Esophagus (tissue), 2 donors: ENCODE measurements around the gene FAM76A. TPM values are rescaled to one million over a fixed set of nuclear protein-coding genes. Genes with fewer than 3 reads are reported as not detected.
"Not testable (repeated sequence)": the region's sequence is repeated elsewhere in the genome, so short reads cannot be mapped to it uniquely, and the experiment has no call there.

Source experiments
- H3K27ac ChIP-seq, 2 donors: one replicate each; pipeline ENCODE4 v1.5.1; 2013; ENCODE audit warnings: low read depth in 2 of 2, mild to moderate bottlenecking in 2 of 2, inconsistent platforms in 1 of 2, low read length in 1 of 2, moderate library complexity in 1 of 2
- H3K27me3 ChIP-seq, 2 donors: one replicate each; pipeline ENCODE4 v1.6.1; 2013; ENCODE audit warnings: low read length in 2 of 2, control low read depth in 1 of 2, mild to moderate bottlenecking in 1 of 2; ENCODE audit not compliant: insufficient read depth in 2 of 2, control insufficient read depth in 1 of 2
- H3K36me3 ChIP-seq, 2 donors: one replicate each; pipeline ENCODE4 v1.6.1; 2013; ENCODE audit warnings: low read length in 1 of 2; ENCODE audit not compliant: control insufficient read depth in 2 of 2, insufficient read depth in 2 of 2
- H3K4me1 ChIP-seq, 2 donors: one replicate each; pipeline ENCODE4 v1.6.1; 2013; ENCODE audit warnings: low read length in 1 of 2; ENCODE audit not compliant: control insufficient read depth in 2 of 2, insufficient read depth in 2 of 2
- H3K4me3 ChIP-seq, 2 donors: one replicate each; pipeline ENCODE4 v1.5.1; 2013; ENCODE audit warnings: low read length in 2 of 2, mild to moderate bottlenecking in 2 of 2, low read depth in 1 of 2, moderate library complexity in 1 of 2
- H3K9me3 ChIP-seq, 2 donors: one replicate each; pipeline ENCODE4 v1.6.1; 2013; ENCODE audit warnings: mild to moderate bottlenecking in 2 of 2, low read depth in 1 of 2, low read length in 1 of 2, moderate library complexity in 1 of 2; ENCODE audit not compliant: control insufficient read depth in 2 of 2, insufficient read depth in 1 of 2
- WGBS, 2 donors: extraction: QIAGEN DNeasy Blood & Tissue Kit; methylation state at CpG; one replicate each; pipeline ENCODE4 v1.1.7; 2013; 5-methylcytosine and 5-hydroxymethylcytosine counted together
- polyA plus RNA-seq, 2 donors: library from polyadenylated mRNA; stranded (reverse); fragments of 200-250 nt; gene quantifications; one replicate each; pipeline ENCODE4 v1.2.3, GENCODE V29; 2013
- donor health status: healthy with polysubstance abuse.
- donor health status: Bipolar disorder and iron deficiency.

Gene FAM76A
- 1 to 10 TPM; 3.5 to 4.2 TPM for polyA plus RNA-seq

DNA sequence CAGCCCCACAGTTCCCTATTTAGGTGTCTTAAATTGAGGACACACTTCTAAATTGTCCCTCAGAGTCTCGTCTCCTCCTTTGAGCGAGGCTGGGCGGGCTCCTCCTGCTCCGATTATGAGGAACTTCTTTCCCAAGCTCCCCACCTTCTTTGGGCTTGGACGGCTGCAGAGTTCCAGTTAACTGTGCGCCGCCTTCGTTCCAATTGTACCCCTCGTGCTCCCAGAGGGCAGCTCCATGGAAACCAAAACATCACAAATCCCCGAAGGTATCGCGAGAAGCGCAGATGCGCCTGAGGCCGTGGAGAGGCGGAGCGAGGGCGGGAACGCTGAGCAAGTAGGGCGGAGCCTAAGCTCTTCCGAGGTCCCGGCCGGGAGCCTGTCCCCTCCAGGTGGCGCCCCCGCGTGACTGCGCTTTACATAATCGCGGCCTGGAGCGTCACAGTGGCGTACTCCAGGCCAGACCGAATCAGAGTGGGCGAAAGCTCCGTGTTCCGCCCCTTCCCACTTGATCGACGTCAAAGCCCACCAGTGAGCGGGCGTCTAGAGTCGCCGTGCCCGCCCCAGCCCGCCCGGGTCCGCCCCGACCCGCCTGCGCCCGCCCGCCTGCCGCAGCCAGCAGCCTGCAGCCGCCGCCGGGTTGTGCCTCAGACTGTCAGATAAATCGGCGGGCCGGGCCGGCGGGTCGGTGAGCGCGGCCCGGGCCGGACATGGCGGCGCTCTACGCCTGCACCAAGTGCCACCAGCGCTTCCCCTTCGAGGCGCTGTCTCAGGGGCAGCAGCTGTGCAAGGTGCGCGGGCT, at the start of gene FAM76A:
TSS of gene FAM76A (plus strand) at position 588 of the 799 bp plus-strand sequence. CDS start at position 708, 120 bp downstream.
- no peaks in the 10 kb centered on the region for H3K36me3 ChIP-seq
- H3K4me1 ChIP-seq, result peaks cover 2 to 3% of the 10 kb centered on the region in 2 donors
- no peaks in the 10 kb centered on the region for H3K27me3 ChIP-seq
- peak within 1 kb of the TSS; percentile 76 to 79 for H3K4me3 ChIP-seq
- 1 to 2% methylated on average over 56 to 72 of the region's 72 CpGs for WGBS, 2 donors
- H3K9me3 ChIP-seq, result no peaks in the 10 kb centered on the region
- H3K27ac ChIP-seq, result peak within 1 kb of the TSS; percentile 79 to 91

DNA sequence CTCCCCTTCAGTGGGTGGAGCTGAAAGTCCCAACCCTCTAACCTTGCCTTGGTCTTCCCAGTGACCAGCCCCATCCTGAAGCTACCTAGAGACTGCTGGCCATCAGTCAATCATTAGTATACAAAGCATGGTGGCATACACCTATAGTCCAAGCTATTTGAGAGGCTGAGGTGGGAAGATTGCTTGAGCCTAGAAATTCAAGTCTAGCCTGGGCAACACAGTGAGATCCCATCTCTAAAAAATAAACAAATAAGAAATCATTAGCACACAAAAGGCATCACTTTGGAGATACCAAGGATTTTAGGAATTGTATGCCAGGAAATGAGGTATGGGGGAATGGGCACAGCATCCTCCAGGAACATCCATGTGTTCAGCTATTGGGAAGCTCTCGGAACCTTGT, 49.4 kb upstream of the FAM76A start:
- peaks cover 0 to 4% of the 10 kb centered on the region in 2 donors for H3K9me3 ChIP-seq
- no peak overlapping the region for H3K27ac ChIP-seq
- 98 to 100% methylated on average over 1 of the region's 1 CpG for WGBS, 2 donors
- no peaks in the 10 kb centered on the region for H3K4me1 ChIP-seq
- H3K36me3 ChIP-seq, result no peaks in the 10 kb centered on the region
- H3K27me3 ChIP-seq, result no peaks in the 10 kb centered on the region
- H3K4me3 ChIP-seq, result no peak overlapping the region

DNA sequence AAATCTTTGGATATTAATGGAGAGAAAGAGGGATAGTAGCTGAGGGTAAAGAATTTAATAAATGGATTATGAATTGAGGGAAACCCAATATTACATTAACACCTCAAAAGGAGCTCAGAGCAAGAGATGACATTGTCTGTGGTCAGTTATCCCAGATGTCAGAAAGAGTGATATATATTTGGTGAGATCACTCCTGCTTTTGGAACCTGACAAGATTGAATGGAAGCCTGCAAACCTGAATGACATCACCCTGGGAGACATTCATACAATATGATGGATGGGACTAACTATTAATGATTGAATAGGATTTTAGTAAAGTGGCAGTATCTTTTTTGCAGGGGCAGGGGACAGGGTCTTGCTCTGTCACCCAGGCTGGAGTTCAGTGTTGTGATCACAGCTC, 47.0 kb upstream of the FAM76A start:
- peaks cover 0 to under 1% of the 10 kb centered on the region in 2 donors for H3K36me3 ChIP-seq
- H3K27ac ChIP-seq, result no peak overlapping the region
- H3K4me3 ChIP-seq, result no peak overlapping the region
- peaks cover 0 to 4% of the 10 kb centered on the region in 2 donors for H3K9me3 ChIP-seq
- no peaks in the 10 kb centered on the region for H3K4me1 ChIP-seq
- no peaks in the 10 kb centered on the region for H3K27me3 ChIP-seq

DNA sequence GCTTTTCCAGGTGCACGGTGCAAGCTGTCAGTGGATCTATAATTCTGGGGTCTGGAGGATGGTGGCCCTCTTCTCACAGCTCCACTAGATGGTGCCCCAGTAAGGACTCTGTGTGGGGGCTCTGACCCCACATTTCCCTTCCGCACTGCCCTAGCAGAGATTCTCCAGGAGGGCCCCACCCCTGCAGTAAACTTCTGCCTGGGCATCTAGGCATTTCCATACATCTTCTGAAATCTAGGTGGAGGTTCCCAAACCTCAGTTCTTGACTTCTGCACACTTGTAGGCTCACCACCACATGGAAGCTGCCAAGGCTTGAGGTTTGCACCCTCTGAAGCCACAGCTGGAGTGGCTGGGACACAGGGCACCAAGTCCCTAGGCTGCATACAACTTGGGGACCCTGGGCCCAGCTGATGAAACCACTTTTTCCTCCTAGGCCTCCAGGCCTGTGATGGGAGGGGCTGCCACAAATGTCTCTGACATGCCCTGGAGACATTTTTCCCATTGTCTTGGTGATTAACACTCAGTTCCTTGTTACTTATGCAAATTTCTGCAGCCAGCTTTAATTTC, 45.5 kb upstream of the FAM76A start:
- H3K4me3 ChIP-seq, H3K36me3 ChIP-seq, H3K4me1 ChIP-seq, H3K27me3 ChIP-seq, H3K27ac ChIP-seq, H3K9me3 ChIP-seq: not testable (repeated sequence)
- 96 to 100% methylated on average over 2 of the region's 2 CpGs for WGBS, 2 donors

DNA sequence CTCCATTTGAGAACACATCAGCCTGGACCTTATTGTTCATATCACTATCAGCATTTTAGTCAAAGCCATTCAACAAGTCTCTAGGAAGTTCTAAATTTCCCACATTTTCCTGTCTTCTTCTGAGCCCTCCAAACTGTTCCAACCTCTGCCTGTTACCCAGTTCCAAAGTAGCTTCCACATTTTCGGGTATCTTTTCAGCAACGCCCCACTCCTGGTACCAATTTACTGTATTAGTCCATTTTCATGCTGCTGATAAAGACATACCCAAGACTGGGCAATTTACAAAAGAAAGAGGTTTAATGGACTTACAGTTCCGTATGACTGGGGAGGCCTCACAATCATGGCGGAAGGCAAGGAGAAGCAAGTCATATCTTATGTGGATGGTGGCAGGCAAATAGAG, 44.2 kb upstream of the FAM76A start:
- not testable (repeated sequence) for H3K9me3 ChIP-seq, H3K27ac ChIP-seq
- WGBS, 2 donors, result 95 to 97% methylated on average over 4 of the region's 4 CpGs

DNA sequence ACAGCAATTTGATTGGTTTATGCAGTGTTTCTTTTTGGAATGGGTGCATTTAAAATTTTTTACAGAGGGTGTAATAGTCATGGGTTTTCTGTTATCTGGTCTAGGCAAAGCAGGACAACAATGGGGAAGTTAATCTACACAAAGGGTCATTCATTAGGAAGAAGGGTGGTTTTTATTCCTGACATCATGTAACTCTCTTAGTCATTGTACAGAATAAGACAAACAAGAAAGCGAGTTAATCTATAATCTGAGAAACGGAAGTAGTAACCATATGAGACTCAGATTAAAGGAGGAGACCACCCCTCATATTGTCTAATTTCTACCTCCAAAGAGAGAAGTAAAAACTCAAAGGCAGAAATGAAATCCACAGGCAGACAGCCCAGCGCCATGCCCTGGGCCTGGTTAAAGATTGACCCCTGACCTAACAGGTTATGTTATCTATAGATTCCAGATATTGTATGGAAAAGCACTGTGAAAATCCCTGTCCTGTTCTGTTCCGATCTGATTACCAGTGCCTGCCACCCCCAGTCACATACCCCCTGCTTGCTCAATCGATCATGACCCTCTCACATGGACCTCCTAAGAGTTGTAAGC, 43.3 kb upstream of the FAM76A start:
- H3K36me3 ChIP-seq, result peaks cover 0 to 2% of the 10 kb centered on the region in 2 donors
- no peak overlapping the region for H3K27ac ChIP-seq
- H3K27me3 ChIP-seq, result no peaks in the 10 kb centered on the region
- H3K4me3 ChIP-seq, result no peak overlapping the region
- WGBS, 2 donors, result 79 to 91% methylated on average over 5 of the region's 5 CpGs
- peaks cover 0 to 4% of the 10 kb centered on the region in 2 donors for H3K9me3 ChIP-seq
- H3K4me1 ChIP-seq, result peaks cover 8 to 10% of the 10 kb centered on the region in 2 donors

More for the DNA sequence above, 44.2 kb upstream of the FAM76A start:
- H3K36me3 ChIP-seq, H3K4me3 ChIP-seq, H3K4me1 ChIP-seq, H3K27me3 ChIP-seq: not testable (repeated sequence)

DNA sequence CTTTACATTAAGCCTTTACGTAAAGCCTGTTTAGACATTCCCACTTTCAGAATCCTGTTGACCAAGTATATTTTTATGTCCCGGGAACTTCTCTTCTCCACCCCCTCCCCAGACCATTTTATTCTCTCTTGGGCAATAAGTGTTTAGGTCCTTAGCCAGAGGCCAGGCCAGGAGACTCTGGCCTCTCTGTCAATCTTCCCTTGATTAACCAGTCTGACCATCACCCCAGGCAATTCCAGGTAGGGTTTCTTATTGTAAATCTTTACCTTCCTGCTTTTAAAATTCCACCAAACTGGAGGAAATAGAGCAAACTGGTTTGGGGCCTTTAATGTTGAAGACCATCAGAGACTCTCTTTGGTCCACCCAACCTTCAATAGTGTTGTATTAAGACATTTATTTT, 41.6 kb upstream of the FAM76A start:
- Histone ChIP-seq H3K9me3 (peaks cover 0 to 4% of the 10 kb centered on the region in 2 donors), H3K27ac (no peak overlapping the region), H3K36me3 (peaks cover 0 to 2% of the 10 kb centered on the region in 2 donors), H3K4me3 (no peak overlapping the region), H3K27me3 (no peaks in the 10 kb centered on the region), H3K4me1 (peaks cover 8 to 10% of the 10 kb centered on the region in 2 donors)
- 92 to 94% methylated on average over 2 of the region's 2 CpGs for WGBS, 2 donors

DNA sequence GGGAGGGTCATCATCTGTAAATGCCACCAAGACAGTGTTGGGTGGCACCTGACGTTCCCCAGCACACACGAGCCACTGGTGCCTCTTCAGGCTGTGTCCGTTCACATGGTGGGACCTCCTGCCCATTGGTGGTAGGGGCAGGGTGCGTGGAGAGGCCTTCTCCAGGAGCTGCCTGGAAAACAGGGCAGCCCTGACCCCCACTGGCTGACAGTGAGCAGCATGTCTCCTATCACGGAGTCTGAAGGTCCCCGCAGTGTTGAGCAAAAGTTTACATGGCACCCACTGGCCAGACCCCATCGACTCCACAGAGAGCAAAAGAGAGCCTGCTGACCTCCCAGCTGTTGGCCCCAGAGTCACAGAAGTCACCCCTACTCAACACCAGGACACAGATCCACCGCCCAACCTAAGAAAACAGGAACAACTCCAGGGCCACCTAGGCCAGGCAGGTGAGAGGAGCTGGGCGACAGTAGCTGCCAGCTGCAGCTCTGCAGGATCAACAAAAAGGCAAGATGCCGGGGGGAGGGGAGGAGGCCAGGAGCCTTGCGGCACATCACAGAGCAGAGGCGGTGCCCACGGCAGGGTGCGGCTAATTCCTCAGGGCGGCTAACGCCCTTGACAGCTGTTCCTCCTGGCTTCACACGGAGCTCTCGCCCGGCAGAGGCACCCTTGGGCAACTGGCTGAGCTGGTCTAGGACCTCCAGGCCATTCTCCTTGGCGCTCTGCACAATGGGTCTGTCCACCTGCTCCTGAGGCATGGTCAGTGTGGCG, 39.4 kb upstream of the FAM76A start:
- Histone ChIP-seq H3K27ac (no peak overlapping the region), H3K4me1 (peaks cover 8 to 10% of the 10 kb centered on the region in 2 donors), H3K9me3 (no peaks in the 10 kb centered on the region), H3K4me3 (no peak overlapping the region), H3K36me3 (peaks cover 0 to 2% of the 10 kb centered on the region in 2 donors), H3K27me3 (no peaks in the 10 kb centered on the region)
- 50 to 55% methylated on average over 17 to 21 of the region's 21 CpGs for WGBS, 2 donors

DNA sequence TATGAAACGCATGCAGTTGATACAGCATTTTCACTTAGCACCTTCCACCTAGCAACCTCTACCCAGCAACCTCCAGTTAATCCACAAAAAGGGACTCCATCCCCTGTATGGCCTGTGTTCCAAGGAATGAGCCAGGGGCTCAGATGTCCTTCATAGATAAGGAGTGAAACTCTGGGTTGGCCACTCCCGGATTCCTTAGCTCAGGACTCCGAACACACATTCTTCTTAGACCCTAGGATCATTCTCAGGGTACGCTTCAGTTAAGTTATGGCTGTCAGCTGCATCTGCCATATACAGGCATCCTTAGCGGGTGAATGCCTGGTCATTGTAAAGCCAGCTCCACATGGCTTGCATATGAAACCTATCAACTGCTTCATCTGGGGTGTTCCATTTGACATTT, 37.9 kb upstream of the FAM76A start:
- Histone ChIP-seq H3K27ac (no peak overlapping the region), H3K36me3 (peaks cover 0 to 2% of the 10 kb centered on the region in 2 donors), H3K9me3 (no peaks in the 10 kb centered on the region), H3K4me1 (peaks cover 8 to 10% of the 10 kb centered on the region in 2 donors), H3K4me3 (no peak overlapping the region), H3K27me3 (no peaks in the 10 kb centered on the region)
- WGBS, 2 donors, result 94% methylated on average over 5 of the region's 5 CpGs
